Neuronal stem cell (in vitro differentiated cells): ENCODE results near the gene CXorf38.

Experiments
- DNase-seq: peaks from one replicate; pipeline ENCODE4 v3.0.0-alpha.2; 2013; ENCODE audit warnings: low spot score
- H2AFZ ChIP-seq: one replicate; pipeline ENCODE4 v1.6.1; 2013; ENCODE audit warnings: mild to moderate bottlenecking, low read length, inconsistent platforms
- H2AK5ac ChIP-seq: 2 replicates; pipeline ENCODE4 v1.6.1; 2013; ENCODE audit warnings: low read depth, mild to moderate bottlenecking, inconsistent platforms, low read length, moderate library complexity, mixed read lengths
- H2BK120ac ChIP-seq: 2 replicates; pipeline ENCODE4 v1.6.1; 2013; ENCODE audit warnings: low read depth, mild to moderate bottlenecking, inconsistent platforms, low read length, moderate library complexity, mixed read lengths
- H2BK12ac ChIP-seq: one replicate; pipeline ENCODE4 v1.6.1; 2013; ENCODE audit warnings: low read length, inconsistent platforms
- H2BK15ac ChIP-seq: 2 replicates; pipeline ENCODE4 v1.6.1; 2013; ENCODE audit warnings: mild to moderate bottlenecking, low read length, inconsistent platforms, mixed read lengths
- H2BK5ac ChIP-seq: one replicate; pipeline ENCODE4 v1.6.1; 2013; ENCODE audit warnings: inconsistent platforms, mild to moderate bottlenecking, low read length, moderate library complexity
- H3K14ac ChIP-seq: one replicate; pipeline ENCODE4 v1.6.1; 2013; ENCODE audit warnings: low read length, inconsistent platforms
- H3K18ac ChIP-seq: 2 replicates; pipeline ENCODE4 v1.6.1; 2013; ENCODE audit warnings: low read length, inconsistent platforms
- H3K23ac ChIP-seq: 2 replicates; pipeline ENCODE4 v1.6.1; 2013; ENCODE audit warnings: low read depth, mild to moderate bottlenecking, mixed read lengths, low read length, inconsistent platforms; ENCODE audit not compliant: poor library complexity
- H3K27ac ChIP-seq: replicated peaks from 3 replicates; pipeline ENCODE4 v1.5.1; 2013; ENCODE audit warnings: low read length, inconsistent platforms
- H3K27me3 ChIP-seq, 3 experiments: 2 replicates each; pipeline ENCODE4 v1.6.1; 2013; ENCODE audit warnings: low read length in 3 of 3, mild to moderate bottlenecking in 2 of 3, inconsistent platforms in 1 of 3, low read depth in 1 of 3, mixed read lengths in 1 of 3, moderate library complexity in 1 of 3; ENCODE audit not compliant: control insufficient read depth in 3 of 3, insufficient read depth in 3 of 3
- H3K36me3 ChIP-seq, 2 donors: replicated peaks in 1 of 2; 2 replicates each; pipeline ENCODE4 v1.6.1; 2013; ENCODE audit warnings: low read length in 2 of 2; ENCODE audit not compliant: control insufficient read depth in 2 of 2, insufficient read depth in 2 of 2
- H3K4ac ChIP-seq: 2 replicates; pipeline ENCODE4 v1.6.1; 2013; ENCODE audit warnings: inconsistent platforms, mild to moderate bottlenecking, low read length, moderate library complexity
- H3K4me1 ChIP-seq, 2 donors: 1 replicate in 1 of 2; 2 replicates in 1 of 2; pipeline ENCODE4 v1.6.1; 2013; ENCODE audit warnings: low read length in 2 of 2, low read depth in 1 of 2; ENCODE audit not compliant: control insufficient read depth in 2 of 2, insufficient read depth in 1 of 2
- H3K4me2 ChIP-seq: one replicate; pipeline ENCODE4 v1.6.1; 2013; ENCODE audit warnings: mild to moderate bottlenecking, low read length, inconsistent platforms; ENCODE audit not compliant: insufficient read depth, poor library complexity, severe bottlenecking
- H3K4me3 ChIP-seq, 2 donors: 2 replicates each; pipeline ENCODE4 v1.5.1; 2013; ENCODE audit warnings: low read length in 2 of 2, mild to moderate bottlenecking in 2 of 2, inconsistent platforms in 1 of 2, moderate library complexity in 1 of 2
- H3K79me1 ChIP-seq: one replicate; pipeline ENCODE4 v1.6.1; 2013; ENCODE audit warnings: low read depth, mild to moderate bottlenecking, inconsistent platforms, low read length, moderate library complexity
- H3K9ac ChIP-seq: one replicate; pipeline ENCODE4 v1.6.1; 2013; ENCODE audit warnings: mild to moderate bottlenecking, low read depth, low read length, inconsistent platforms; ENCODE audit not compliant: poor library complexity
- H3K9me3 ChIP-seq, 2 donors: replicated peaks in 1 of 2; 2 replicates each; pipeline versions ENCODE3 to v1.6.1; 2013; ENCODE audit warnings: low read length in 2 of 2, mild to moderate bottlenecking in 2 of 2, inconsistent platforms in 1 of 2, low read depth in 1 of 2, mixed read lengths in 1 of 2, moderate library complexity in 1 of 2; ENCODE audit not compliant: control insufficient read depth in 2 of 2, insufficient read depth in 1 of 2
- H4K8ac ChIP-seq: one replicate; pipeline ENCODE4 v1.6.1; 2013; ENCODE audit warnings: low read depth, mild to moderate bottlenecking, inconsistent platforms, low read length, moderate library complexity
- H4K91ac ChIP-seq: one replicate; pipeline ENCODE4 v1.6.1; 2013; ENCODE audit warnings: low read length, low read depth, mild to moderate bottlenecking, inconsistent platforms; ENCODE audit not compliant: poor library complexity
- WGBS, 2 donors: extraction: QIAGEN DNeasy Blood & Tissue Kit; methylation state at CpG; one replicate each; pipeline ENCODE4 v1.1.7; 2013; ENCODE audit warnings: missing lambda C conversion rate in 2 of 2, mixed read lengths in 1 of 2; ENCODE audit not compliant: insufficient read length in 2 of 2, insufficient replicate concordance in 1 of 2; ENCODE audit errors: extremely low coverage in 2 of 2; 5-methylcytosine and 5-hydroxymethylcytosine counted together

CXorf38 gene

DNA sequence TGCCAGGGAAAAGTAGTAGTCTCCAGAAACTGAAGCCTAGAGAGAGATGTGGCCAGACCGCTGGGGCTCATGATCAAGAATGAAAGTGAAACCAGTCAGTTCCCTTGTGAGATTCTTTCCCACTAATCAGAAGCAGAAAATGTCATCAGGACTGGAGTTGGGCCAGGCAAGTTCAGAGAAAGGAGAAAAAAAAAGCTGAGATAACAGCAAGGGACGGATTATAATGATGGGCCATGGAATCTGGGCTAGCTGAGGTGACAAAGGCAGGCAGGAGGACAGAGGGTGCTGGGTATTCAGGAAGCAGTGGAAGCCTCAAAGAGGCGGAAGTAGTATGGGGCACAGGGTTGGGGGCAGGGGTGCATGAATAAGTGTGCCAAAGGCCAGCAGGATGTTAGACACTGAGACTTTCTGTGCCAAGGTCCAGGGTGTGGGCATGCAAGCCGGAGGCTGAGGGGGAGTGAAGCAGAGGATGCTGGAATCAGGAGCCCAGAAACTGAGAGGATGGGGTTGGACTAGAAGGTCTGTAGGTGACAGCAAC is 2.5 kb downstream of the CXorf38 start:
- no peak for DNase-seq
- Histone ChIP-seq H3K23ac (no peak overlapping the region), H3K4me1 (peaks cover 0 to 3% of the 10 kb centered on the region in 2 donors), H3K27me3 (no peaks in the 10 kb centered on the region), H3K4ac (no peak overlapping the region), H4K91ac (no peak overlapping the region), H4K8ac (no peak overlapping the region), H2AK5ac (no peak overlapping the region), H2BK5ac (no peak overlapping the region), H3K9ac (no peak overlapping the region), H2BK120ac (no peak overlapping the region), H3K4me3 (no peak overlapping the region), H3K18ac (no peak overlapping the region), H3K27ac (no peak overlapping the region), H3K79me1 (peaks cover 3% of the 10 kb centered on the region), H3K14ac (no peak overlapping the region), H3K4me2 (no peak overlapping the region), H2BK15ac (no peak overlapping the region), H3K36me3 (peaks cover 0 to 8% of the 10 kb centered on the region in 2 donors), H2BK12ac (no peak overlapping the region), H2AFZ (no peak overlapping the region), H3K9me3 (no peaks in the 10 kb centered on the region)
- no CpG with 5 or more reads among the region's 4 CpGs for WGBS, 2 donors

DNA sequence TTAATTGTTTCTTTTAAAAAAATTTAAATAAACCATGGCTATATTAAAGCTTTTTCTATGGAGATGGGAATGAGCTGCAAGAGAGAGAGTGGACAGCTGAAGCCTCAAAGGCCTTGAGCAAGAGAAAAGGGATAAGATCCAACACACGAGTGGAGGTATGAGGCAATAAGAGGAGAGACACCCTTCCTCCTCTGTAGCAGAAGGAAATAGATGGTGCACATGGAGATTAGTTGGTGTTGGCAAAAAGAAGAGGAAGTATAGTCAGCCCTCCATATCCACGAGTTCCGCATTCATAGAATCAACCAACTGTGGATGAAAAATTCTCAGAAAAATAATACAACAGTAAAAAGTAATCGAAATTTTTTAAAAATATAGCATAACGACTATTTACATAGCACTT is 3.2 kb downstream of the CXorf38 start:
- Histone ChIP-seq H3K9me3 (no peaks in the 10 kb centered on the region), H3K4ac (no peak overlapping the region), H2BK15ac (no peak overlapping the region), H3K9ac (no peak overlapping the region), H3K79me1 (peaks cover 3% of the 10 kb centered on the region), H3K4me3 (no peak overlapping the region), H4K91ac (no peak overlapping the region), H4K8ac (no peak overlapping the region), H2BK5ac (no peak overlapping the region), H3K27me3 (no peaks in the 10 kb centered on the region), H2AK5ac (no peak overlapping the region), H3K4me1 (peaks cover 0 to 3% of the 10 kb centered on the region in 2 donors), H3K18ac (no peak overlapping the region), H3K27ac (no peak overlapping the region), H3K23ac (no peak overlapping the region), H3K36me3 (peaks cover 1 to 12% of the 10 kb centered on the region in 2 donors), H2BK12ac (no peak overlapping the region), H2AFZ (no peak overlapping the region), H3K4me2 (no peak overlapping the region), H3K14ac (no peak overlapping the region), H2BK120ac (no peak overlapping the region)
- WGBS, 2 donors, result no CpG with 5 or more reads among the region's 5 CpGs
- DNase-seq, result no peak

DNA sequence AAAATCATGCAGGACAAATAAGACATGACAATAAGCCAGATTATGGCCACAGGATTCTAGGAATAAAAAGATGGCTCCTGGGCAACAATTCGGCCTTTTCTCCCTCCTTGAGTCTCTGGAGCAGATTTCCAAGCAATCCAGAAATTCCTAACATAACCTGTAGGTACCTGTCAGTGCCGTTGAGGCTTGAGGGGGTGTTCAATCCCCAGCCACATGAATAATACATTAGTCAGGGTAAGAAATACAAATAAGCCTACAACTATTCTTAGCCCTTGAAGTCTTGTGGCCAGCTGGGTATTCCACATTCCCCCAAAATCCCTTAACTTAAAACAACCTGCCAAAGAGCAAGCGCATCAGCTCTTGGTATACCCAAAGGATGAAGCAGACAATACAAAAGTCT is 9.7 kb downstream of the CXorf38 start:
- Histone ChIP-seq H3K4me2 (no peak overlapping the region), H2BK15ac (no peak overlapping the region), H3K36me3 (peaks cover 8 to 51% of the 10 kb centered on the region in 2 donors), H2BK5ac (no peak overlapping the region), H3K9ac (no peak overlapping the region), H3K23ac (no peak overlapping the region), H3K4me3 (no peak overlapping the region), H3K4me1 (no peaks in the 10 kb centered on the region), H3K18ac (no peak overlapping the region), H3K79me1 (no peaks in the 10 kb centered on the region), H2AFZ (no peak overlapping the region), H4K8ac (no peak overlapping the region), H3K27me3 (no peaks in the 10 kb centered on the region), H2BK120ac (no peak overlapping the region), H3K9me3 (no peaks in the 10 kb centered on the region), H3K27ac (no peak overlapping the region), H2AK5ac (no peak overlapping the region), H4K91ac (no peak overlapping the region), H3K4ac (no peak overlapping the region), H2BK12ac (no peak overlapping the region), H3K14ac (no peak overlapping the region)
- WGBS, 2 donors, result no CpG with 5 or more reads among the region's 3 CpGs
- DNase-seq, result no peak

DNA sequence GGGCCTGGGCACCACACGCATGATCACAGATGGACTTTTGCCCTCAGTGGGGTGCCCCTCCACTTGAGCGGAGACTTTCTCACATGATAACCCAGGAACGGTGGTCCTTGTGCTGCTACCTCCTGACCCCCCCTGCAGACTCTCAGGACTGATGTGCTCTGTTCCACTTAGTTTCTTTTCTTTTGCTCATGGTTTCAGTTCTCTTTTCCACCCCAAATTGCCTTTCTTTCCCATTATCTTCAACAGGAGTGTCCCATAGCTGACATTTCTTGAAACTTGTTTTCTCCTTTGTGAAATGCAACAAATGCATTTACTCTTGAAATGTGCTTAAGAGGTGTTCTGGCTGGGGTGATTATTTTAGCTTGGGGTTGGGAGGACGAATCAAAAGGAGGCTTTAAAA is 15.2 kb downstream of the CXorf38 start:
- Histone ChIP-seq H2BK120ac (no peak overlapping the region), H3K79me1 (no peaks in the 10 kb centered on the region)
- no CpG with 5 or more reads among the region's 4 CpGs for WGBS, 2 donors

More for the DNA sequence above, 15.2 kb downstream of the CXorf38 start:
- H2AFZ ChIP-seq, result no peak overlapping the region
- H4K8ac ChIP-seq, result no peak overlapping the region
- no peak overlapping the region for H3K4me3 ChIP-seq
- H3K27ac ChIP-seq, result no peak overlapping the region
- H3K18ac ChIP-seq, result no peak overlapping the region
- no peak overlapping the region for H3K4me2 ChIP-seq
- DNase-seq, result no peak
- no peak overlapping the region for H2BK5ac ChIP-seq
- no peak overlapping the region for H3K4ac ChIP-seq
- H2AK5ac ChIP-seq, result no peak overlapping the region
- no peaks in the 10 kb centered on the region for H3K9me3 ChIP-seq
- no peak overlapping the region for H3K14ac ChIP-seq
- no peak overlapping the region for H2BK15ac ChIP-seq
- H2BK12ac ChIP-seq, result no peak overlapping the region
- no peak overlapping the region for H3K23ac ChIP-seq
- no peak overlapping the region for H3K9ac ChIP-seq
- no peaks in the 10 kb centered on the region for H3K27me3 ChIP-seq
- no peaks in the 10 kb centered on the region for H3K4me1 ChIP-seq
- no peak overlapping the region for H4K91ac ChIP-seq
- H3K36me3 ChIP-seq, result peaks cover 4 to 73% of the 10 kb centered on the region in 2 donors
